WTC11 (cell line): ENCODE measurements around the gene SLC25A41. TPM values are rescaled to one million over a fixed set of nuclear protein-coding genes. Genes with fewer than 3 reads are reported as not detected.

ENCODE experiments used
- ATAC-seq: fragments of 200-7000 bp; cut with Tn5 transposase; 2 replicates; pipeline ENCODE4 v1.10.0; 2021; ENCODE audit warnings: mild to moderate bottlenecking, moderate library complexity
- CTCF ChIA-PET: fragments of 300-600 bp; sonication (Branson Sonifier 250); formaldehyde crosslinking; loops from one replicate; lab custom pipeline; 2021; ENCODE audit warnings: antibody characterized with exemption; lab: Charles Lee
- POLR2A ChIA-PET: fragments of 350-600 bp; sonication (Branson Sonifier 250); formaldehyde crosslinking; loops from one replicate; lab custom pipeline; 2021; ENCODE audit warnings: antibody characterized with exemption; lab: Charles Lee
- DNase-seq: peaks from one replicate; pipeline ENCODE4 v3.0.0; 2021; ENCODE audit warnings: low spot score
- H3K27ac Mint-ChIP-seq: 2 replicates; pipeline ENCODE4 v1.8.0; 2021; ENCODE audit warnings: mixed read lengths
- H3K27me3 Mint-ChIP-seq: 2 replicates; pipeline ENCODE4 v1.8.0; 2021; ENCODE audit warnings: low read depth, mild to moderate bottlenecking, moderate library complexity, mixed read lengths
- H3K36me3 Mint-ChIP-seq: 2 replicates; pipeline ENCODE4 v1.8.0; 2021; ENCODE audit warnings: mixed read lengths
- H3K4me1 Mint-ChIP-seq: 2 replicates; pipeline ENCODE4 v1.8.0; 2022; ENCODE audit warnings: mixed read lengths
- H3K4me3 Mint-ChIP-seq: 2 replicates; pipeline ENCODE4 v1.8.0; 2021; ENCODE audit warnings: mild to moderate bottlenecking, moderate library complexity, mixed read lengths
- H3K9me3 Mint-ChIP-seq: 2 replicates; pipeline ENCODE4 v1.8.0; 2021; ENCODE audit warnings: mixed read lengths
- ARID4B ChIP-seq: sonication (generic); formaldehyde crosslinking; IDR thresholded peaks from 2 replicates; pipeline ENCODE4 v1.8.0; 2023; ENCODE audit warnings: missing genetic modification reagents, mild to moderate bottlenecking, borderline replicate concordance
- EMX1 ChIP-seq: fragments of 250-450 bp; sonication (Bioruptor Pico); IDR thresholded peaks from 2 replicates; pipeline ENCODE4 v1.8.0; 2021; ENCODE audit warnings: mild to moderate bottlenecking
- FOXK1 ChIP-seq: sonication (generic); formaldehyde crosslinking; IDR thresholded peaks from 2 replicates; pipeline ENCODE4 v1.8.0; 2022; ENCODE audit warnings: mild to moderate bottlenecking, moderate library complexity, missing genetic modification reagents
- FOXP1 ChIP-seq: sonication (generic); formaldehyde crosslinking; IDR thresholded peaks from 2 replicates; pipeline ENCODE4 v1.8.0; 2022; ENCODE audit warnings: missing genetic modification reagents, mild to moderate bottlenecking, moderate library complexity, borderline replicate concordance
- MYBL2 ChIP-seq: sonication (generic); formaldehyde crosslinking; IDR thresholded peaks from 2 replicates; pipeline ENCODE4 v1.8.1; 2023; ENCODE audit warnings: mild to moderate bottlenecking, moderate library complexity, missing genetic modification reagents
- NFATC4 ChIP-seq: fragments of 250-450 bp; sonication (Bioruptor Pico); IDR thresholded peaks from 2 replicates; pipeline ENCODE4 v1.9.0; 2021; ENCODE audit warnings: mild to moderate bottlenecking
- TEAD1 ChIP-seq: sonication (generic); formaldehyde crosslinking; IDR thresholded peaks from 2 replicates; pipeline ENCODE4 v1.8.0; 2022; ENCODE audit warnings: mild to moderate bottlenecking, missing genetic modification reagents
- USF2 ChIP-seq: sonication (generic); formaldehyde crosslinking; IDR thresholded peaks from 2 replicates; pipeline ENCODE4 v1.8.1; 2023; ENCODE audit warnings: mild to moderate bottlenecking, missing genetic modification reagents, moderate library complexity
- ZNF263 ChIP-seq: sonication (generic); formaldehyde crosslinking; IDR thresholded peaks from 2 replicates; pipeline ENCODE4 v1.8.1; 2022; ENCODE audit warnings: low read depth, mild to moderate bottlenecking, moderate library complexity, missing genetic modification reagents
- ZNF423 ChIP-seq: fragments of 250-450 bp; sonication (Bioruptor Pico); IDR thresholded peaks from 2 replicates; pipeline ENCODE4 v2.1.2; 2022; ENCODE audit warnings: mild to moderate bottlenecking, moderate library complexity
- total RNA-seq: library from RNA; stranded (reverse); gene quantifications from 3 replicates; pipeline ENCODE4 v1.2.3, GENCODE V29; 2021
- TF ChIP-seq, protein P1 (sequence below): sonication (generic); formaldehyde crosslinking; IDR thresholded peaks from 2 replicates; pipeline ENCODE4 v1.8.0; 2022; ENCODE audit warnings: mild to moderate bottlenecking, missing genetic modification reagents
- TF ChIP-seq, protein P2 (sequence below): sonication (generic); formaldehyde crosslinking; IDR thresholded peaks from 2 replicates; pipeline ENCODE4 v1.8.1; 2023; ENCODE audit warnings: mild to moderate bottlenecking, missing genetic modification reagents, borderline replicate concordance
- TF ChIP-seq, protein P3 (sequence below): fragments of 250-450 bp; sonication (Bioruptor Pico); IDR thresholded peaks from 2 replicates; pipeline ENCODE4 v1.9.0; 2021; ENCODE audit warnings: moderate library complexity, mild to moderate bottlenecking, inconsistent platforms, borderline replicate concordance
- TF ChIP-seq, protein P4 (sequence below): fragments of 250-450 bp; sonication (Bioruptor Pico); IDR thresholded peaks from 2 replicates; pipeline ENCODE4 v1.8.0; 2021; ENCODE audit warnings: mild to moderate bottlenecking

SLC25A41 gene
- total RNA-seq, 1 experiment from 2014 or later, result 0.35 TPM

DNA sequence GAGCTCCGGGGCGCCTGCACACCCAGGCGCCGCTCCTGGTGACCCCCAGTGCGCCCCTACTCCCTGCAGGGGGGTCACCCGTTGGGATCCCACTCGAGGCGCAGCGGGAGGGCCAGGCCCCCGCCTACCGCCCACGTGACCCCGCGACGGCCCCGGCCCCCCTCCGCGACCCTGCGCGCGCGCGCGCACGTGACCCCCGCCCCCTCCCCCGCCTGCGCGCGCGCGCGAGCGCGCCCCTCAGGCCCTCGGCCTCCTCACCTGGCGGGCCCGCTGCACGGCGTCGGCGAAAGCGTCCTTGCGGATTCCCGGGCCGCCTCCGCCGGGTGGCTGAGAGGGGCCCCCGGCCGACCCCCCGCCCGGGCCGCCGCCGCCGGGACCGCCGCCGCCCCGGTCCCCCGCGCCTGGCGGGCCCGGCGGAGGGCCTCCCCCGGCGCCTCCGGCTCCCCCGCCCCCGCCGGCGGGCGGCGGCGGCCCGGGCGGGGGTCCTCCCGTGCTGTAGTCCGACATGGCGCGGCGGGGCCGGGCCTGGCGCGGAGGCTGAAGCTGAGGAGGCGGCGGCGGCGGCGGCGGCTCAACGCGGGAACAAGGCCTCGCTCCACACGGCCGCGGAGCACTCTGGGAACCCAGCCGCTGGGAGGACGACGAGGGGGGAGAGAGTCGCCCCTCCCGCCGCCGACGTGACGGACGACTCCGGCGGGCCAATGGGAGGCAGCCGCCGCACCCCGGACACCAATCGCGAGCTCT is 9.2 kb downstream of the SLC25A41 start, which contains the start of gene KHSRP (continued):
- peak; percentile 90 for TF ChIP-seq USF2 (CRISPR knock-in tag)
- TF ChIP-seq TEAD1 (CRISPR knock-in tag), result 0 out of 2 replicates have a peak, but pooled peaks have one; percentile 41
- TF ChIP-seq ZNF423 (CRISPR knock-in tag), result peak; percentile 51; the same call in 1 of the 2 replicates
- TF ChIP-seq MYBL2 (CRISPR knock-in tag), result 0 out of 2 replicates have a peak, but pooled peaks have one; percentile 69
- TF ChIP-seq NFATC4 (CRISPR knock-in tag), result no peak
- TF ChIP-seq, protein P1, sequence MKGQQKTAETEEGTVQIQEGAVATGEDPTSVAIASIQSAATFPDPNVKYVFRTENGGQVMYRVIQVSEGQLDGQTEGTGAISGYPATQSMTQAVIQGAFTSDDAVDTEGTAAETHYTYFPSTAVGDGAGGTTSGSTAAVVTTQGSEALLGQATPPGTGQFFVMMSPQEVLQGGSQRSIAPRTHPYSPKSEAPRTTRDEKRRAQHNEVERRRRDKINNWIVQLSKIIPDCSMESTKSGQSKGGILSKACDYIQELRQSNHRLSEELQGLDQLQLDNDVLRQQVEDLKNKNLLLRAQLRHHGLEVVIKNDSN (CRISPR knock-in tag), result peak; percentile 75
- TF ChIP-seq EMX1 (CRISPR knock-in tag), result no peak
- TF ChIP-seq ARID4B, result no peak
- TF ChIP-seq, protein P2, sequence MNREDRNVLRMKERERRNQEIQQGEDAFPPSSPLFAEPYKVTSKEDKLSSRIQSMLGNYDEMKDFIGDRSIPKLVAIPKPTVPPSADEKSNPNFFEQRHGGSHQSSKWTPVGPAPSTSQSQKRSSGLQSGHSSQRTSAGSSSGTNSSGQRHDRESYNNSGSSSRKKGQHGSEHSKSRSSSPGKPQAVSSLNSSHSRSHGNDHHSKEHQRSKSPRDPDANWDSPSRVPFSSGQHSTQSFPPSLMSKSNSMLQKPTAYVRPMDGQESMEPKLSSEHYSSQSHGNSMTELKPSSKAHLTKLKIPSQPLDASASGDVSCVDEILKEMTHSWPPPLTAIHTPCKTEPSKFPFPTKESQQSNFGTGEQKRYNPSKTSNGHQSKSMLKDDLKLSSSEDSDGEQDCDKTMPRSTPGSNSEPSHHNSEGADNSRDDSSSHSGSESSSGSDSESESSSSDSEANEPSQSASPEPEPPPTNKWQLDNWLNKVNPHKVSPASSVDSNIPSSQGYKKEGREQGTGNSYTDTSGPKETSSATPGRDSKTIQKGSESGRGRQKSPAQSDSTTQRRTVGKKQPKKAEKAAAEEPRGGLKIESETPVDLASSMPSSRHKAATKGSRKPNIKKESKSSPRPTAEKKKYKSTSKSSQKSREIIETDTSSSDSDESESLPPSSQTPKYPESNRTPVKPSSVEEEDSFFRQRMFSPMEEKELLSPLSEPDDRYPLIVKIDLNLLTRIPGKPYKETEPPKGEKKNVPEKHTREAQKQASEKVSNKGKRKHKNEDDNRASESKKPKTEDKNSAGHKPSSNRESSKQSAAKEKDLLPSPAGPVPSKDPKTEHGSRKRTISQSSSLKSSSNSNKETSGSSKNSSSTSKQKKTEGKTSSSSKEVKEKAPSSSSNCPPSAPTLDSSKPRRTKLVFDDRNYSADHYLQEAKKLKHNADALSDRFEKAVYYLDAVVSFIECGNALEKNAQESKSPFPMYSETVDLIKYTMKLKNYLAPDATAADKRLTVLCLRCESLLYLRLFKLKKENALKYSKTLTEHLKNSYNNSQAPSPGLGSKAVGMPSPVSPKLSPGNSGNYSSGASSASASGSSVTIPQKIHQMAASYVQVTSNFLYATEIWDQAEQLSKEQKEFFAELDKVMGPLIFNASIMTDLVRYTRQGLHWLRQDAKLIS (CRISPR knock-in tag), result no peak
- 0 out of 2 replicates have a peak, but pooled peaks have one; percentile 52 for TF ChIP-seq FOXK1
- 0 out of 2 replicates have a peak, but pooled peaks have one; percentile 25 for TF ChIP-seq ZNF263 (CRISPR knock-in tag)
- TF ChIP-seq, protein P3, sequence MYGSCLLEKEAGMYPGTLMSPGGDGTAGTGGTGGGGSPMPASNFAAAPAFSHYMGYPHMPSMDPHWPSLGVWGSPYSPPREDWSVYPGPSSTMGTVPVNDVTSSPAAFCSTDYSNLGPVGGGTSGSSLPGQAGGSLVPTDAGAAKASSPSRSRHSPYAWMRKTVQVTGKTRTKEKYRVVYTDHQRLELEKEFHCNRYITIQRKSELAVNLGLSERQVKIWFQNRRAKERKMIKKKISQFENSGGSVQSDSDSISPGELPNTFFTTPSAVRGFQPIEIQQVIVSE (CRISPR knock-in tag), result no peak

DNA sequence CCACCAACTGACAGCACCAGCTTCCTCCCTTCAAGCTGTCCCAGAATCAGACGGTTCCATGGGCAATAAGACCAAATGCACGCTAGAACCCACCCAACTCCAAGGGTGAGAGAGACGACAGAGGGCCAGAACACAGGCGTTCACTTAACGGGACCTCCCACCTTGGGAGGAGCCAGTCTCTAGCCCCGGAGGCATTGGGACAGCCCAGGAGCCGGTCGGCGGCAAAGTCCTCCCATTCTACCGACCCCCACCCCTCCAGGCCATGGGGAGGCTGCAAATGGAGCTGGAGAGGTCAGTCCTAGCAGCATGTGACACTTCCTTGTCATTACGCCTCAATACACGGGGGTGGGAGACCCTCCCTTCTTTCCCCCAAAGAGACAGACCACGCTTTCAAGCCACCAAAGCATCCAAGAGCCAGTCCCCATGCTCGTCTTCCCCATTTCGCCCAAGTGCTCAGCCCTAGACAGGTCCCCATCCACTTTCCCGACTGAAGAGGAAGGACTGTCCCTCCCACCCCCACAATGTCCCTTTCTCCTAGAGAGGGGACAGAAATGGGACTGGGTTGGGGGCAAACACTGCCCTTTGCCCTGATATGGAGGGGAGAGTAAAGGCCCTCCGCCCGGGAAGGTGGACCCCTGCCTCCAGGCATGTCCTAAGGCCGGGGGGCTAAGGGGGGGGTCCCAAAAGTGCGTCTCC is 9.9 kb downstream of the SLC25A41 start:
- DNase-seq, result peak; percentile 59
- peaks cover 41% of the 10 kb centered on the region for H3K36me3 Mint-ChIP-seq
- ChIA-PET POLR2A (no interaction called here), CTCF (interaction anchor here (0.6 kb wide), 1 partner anchor 37 kb away, joined by 4 read pairs; no protein-coding TSS in a partner anchor)
- ATAC-seq, result 0 out of 2 replicates have a peak, but pooled peaks have one; percentile 0
- H3K4me3 Mint-ChIP-seq, result peak overlapping the region; percentile 93
- peak overlapping the region; percentile 63 for H3K27ac Mint-ChIP-seq
- TF ChIP-seq, protein P4, sequence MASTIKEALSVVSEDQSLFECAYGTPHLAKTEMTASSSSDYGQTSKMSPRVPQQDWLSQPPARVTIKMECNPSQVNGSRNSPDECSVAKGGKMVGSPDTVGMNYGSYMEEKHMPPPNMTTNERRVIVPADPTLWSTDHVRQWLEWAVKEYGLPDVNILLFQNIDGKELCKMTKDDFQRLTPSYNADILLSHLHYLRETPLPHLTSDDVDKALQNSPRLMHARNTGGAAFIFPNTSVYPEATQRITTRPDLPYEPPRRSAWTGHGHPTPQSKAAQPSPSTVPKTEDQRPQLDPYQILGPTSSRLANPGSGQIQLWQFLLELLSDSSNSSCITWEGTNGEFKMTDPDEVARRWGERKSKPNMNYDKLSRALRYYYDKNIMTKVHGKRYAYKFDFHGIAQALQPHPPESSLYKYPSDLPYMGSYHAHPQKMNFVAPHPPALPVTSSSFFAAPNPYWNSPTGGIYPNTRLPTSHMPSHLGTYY, result no peak
- TF ChIP-seq FOXP1 (CRISPR knock-in tag), result 0 out of 2 replicates have a peak, but pooled peaks have one; percentile 38
- peaks cover 14% of the 10 kb centered on the region for H3K4me1 Mint-ChIP-seq
- H3K9me3 Mint-ChIP-seq, result peaks cover 6% of the 10 kb centered on the region
- H3K27me3 Mint-ChIP-seq, result peaks cover 23% of the 10 kb centered on the region
